Kidney epithelial cell (primary cell): Measurements from ENCODE around the gene NDUFAF2. TPM values are rescaled to one million over a fixed set of nuclear protein-coding genes. Genes with fewer than 3 reads are reported as not detected.

ENCODE experiments used
- DNase-seq: peaks from one replicate; pipeline ENCODE4 v3.0.0-alpha.2; 2010; ENCODE audit warnings: low read depth
- H3K27me3 ChIP-seq: 2 replicates; pipeline ENCODE4 v1.6.0; 2011; ENCODE audit warnings: low read length; ENCODE audit not compliant: control insufficient read depth, insufficient read depth
- H3K36me3 ChIP-seq: 2 replicates; pipeline ENCODE4 v1.5.1; 2011; ENCODE audit warnings: low read length; ENCODE audit not compliant: control insufficient read depth, insufficient read depth
- H3K4me3 ChIP-seq: 2 replicates; pipeline ENCODE4 v1.5.1; 2011; ENCODE audit warnings: low read depth, mild to moderate bottlenecking, control low read depth, low read length
- total RNA-seq: library from RNA; depleted of rRNA; stranded (reverse); fragments of >200 nt; gene quantifications from 2 replicates; pipeline ENCODE4 v1.2.3, GENCODE V29; 2015
- TF ChIP-seq, protein P1 (sequence below): IDR thresholded peaks from 2 replicates; pipeline ENCODE4 v1.5.1; 2011; ENCODE audit warnings: mild to moderate bottlenecking, moderate library complexity, low read length, control low read depth, inconsistent platforms; ENCODE audit not compliant: insufficient read depth, poor library complexity, severe bottlenecking

The NDUFAF2 gene, protein sequence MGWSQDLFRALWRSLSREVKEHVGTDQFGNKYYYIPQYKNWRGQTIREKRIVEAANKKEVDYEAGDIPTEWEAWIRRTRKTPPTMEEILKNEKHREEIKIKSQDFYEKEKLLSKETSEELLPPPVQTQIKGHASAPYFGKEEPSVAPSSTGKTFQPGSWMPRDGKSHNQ
- 41.3 and 49.0 TPM in 2 replicates for total RNA-seq

DNA sequence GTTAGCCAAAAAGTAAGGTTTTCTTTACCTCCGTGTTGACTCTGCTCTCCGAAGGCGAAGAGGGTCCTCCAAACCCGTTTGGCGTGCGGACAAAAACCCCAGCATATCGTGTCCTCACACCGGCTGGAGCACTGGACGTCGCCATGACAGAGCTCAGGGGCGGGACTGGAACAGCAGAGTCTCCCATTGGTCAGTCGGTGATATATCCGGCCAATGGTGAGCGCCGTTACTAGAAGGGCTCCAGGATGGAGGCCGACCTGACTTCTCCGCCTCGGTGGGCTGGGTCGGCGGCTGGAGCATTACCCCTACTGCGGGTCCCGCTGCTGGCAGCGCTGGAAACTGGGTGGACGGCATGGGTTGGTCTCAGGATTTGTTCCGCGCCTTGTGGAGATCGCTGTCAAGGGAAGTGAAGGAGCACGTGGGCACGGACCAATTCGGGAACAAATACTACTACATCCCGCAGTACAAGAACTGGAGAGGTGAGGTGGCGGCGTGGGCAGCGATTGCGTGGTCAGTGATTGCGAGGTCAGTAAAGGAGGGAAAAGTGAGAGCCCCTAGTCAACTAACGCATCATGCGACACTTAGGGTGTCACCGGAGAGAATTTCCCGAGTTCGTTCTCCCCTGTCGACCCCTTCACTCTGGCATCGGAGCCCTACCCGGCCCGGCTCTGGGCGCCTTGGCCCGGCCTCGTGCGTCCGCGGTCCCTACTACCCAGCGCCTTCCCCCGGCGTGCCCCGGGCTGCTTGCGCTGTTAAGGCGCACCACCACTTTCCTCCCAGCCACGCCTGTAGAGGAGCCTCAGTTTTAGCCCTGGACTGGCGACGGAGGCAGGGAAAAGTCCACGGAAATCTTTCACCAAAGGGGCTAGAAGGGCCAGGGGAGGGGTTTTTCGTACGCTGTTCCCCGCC is at the start of gene NDUFAF2, which contains the start of gene ERCC8:
Gene NDUFAF2 (plus strand): TSS at position 302 of the 909 bp plus-strand sequence. CDS start 51 bp downstream, at position 353.
Gene ERCC8 (minus strand): TSS at position 167 of the 909 bp plus-strand sequence. CDS start 62 bp downstream, at position 105.
- Histone ChIP-seq H3K4me3 (peak within 1 kb of the TSS; percentile 92), H3K27me3 (no peaks in the 10 kb centered on the region), H3K36me3 (no peaks in the 10 kb centered on the region)
- TF ChIP-seq, protein P1, sequence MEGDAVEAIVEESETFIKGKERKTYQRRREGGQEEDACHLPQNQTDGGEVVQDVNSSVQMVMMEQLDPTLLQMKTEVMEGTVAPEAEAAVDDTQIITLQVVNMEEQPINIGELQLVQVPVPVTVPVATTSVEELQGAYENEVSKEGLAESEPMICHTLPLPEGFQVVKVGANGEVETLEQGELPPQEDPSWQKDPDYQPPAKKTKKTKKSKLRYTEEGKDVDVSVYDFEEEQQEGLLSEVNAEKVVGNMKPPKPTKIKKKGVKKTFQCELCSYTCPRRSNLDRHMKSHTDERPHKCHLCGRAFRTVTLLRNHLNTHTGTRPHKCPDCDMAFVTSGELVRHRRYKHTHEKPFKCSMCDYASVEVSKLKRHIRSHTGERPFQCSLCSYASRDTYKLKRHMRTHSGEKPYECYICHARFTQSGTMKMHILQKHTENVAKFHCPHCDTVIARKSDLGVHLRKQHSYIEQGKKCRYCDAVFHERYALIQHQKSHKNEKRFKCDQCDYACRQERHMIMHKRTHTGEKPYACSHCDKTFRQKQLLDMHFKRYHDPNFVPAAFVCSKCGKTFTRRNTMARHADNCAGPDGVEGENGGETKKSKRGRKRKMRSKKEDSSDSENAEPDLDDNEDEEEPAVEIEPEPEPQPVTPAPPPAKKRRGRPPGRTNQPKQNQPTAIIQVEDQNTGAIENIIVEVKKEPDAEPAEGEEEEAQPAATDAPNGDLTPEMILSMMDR = no peak
- peak; percentile 72 for DNase-seq

DNA sequence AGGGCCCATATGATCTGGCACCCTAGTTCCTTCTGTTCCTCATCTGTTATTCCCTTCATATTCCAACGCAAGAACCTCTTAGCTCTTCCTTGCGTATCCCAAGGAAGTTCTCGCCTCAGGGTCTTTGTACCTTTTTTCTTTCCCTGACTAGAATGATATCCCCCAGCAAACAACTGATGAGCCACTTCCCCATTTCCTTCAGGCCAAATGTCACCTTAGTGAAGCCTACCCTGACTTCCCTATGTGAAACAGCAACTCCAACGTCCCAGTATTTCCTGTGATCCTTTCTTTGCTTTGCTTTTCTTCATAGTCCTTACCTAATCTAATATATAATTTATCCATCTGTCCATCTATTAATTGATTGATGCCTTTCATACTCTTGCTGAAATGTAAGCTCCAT is 48.0 kb upstream of the NDUFAF2 start:
- Histone ChIP-seq H3K4me3 (no peak overlapping the region), H3K27me3 (no peaks in the 10 kb centered on the region), H3K36me3 (peaks cover 1% of the 10 kb centered on the region)
- no peak for DNase-seq
- TF ChIP-seq, protein P1 = no peak

DNA sequence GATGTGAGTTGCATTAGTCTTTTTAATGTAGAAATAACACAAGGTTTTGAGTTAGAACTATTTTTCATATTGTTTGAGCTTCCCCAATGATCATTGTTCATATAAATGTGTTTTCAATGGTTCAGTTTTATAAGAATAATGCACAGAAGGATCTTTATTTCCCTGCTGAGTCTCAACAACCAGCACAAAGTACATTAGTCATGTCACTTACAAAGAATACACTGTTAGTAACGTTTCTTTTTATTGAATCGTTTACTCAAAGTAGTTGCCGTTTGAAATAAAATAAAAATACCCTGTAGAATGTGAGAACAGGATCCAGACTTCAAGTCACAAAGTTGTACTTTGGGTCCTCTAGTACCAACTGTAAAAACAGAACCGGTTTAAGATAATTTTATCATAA is 41.6 kb upstream of the NDUFAF2 start:
- DNase-seq = no peak
- TF ChIP-seq, protein P1 = no peak

DNA sequence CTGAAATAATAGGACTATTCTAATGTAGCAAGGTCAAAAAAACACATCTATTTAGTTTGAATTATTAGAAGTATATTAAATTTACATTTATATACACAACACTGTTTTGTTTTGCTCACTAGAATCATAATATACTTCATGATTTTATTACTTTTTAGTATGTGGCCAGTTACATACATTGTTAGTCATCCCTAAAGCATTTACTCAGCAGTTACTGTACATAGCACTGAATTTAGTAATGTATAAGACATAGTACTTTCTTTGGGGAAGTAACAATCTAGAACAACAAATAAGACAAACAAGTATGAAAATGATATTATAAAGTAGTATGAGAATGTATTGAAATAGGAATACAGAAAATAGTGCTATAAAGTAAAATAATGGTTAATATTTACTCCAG is 28.4 kb upstream of the NDUFAF2 start:
- DNase-seq = no peak
- H3K4me3 ChIP-seq = no peak overlapping the region
- H3K27me3 ChIP-seq = no peaks in the 10 kb centered on the region
- TF ChIP-seq, protein P1 = no peak
- no peaks in the 10 kb centered on the region for H3K36me3 ChIP-seq

More for the DNA sequence above, 41.6 kb upstream of the NDUFAF2 start:
- Histone ChIP-seq H3K36me3 (no peaks in the 10 kb centered on the region), H3K4me3 (no peak overlapping the region), H3K27me3 (no peaks in the 10 kb centered on the region)

DNA sequence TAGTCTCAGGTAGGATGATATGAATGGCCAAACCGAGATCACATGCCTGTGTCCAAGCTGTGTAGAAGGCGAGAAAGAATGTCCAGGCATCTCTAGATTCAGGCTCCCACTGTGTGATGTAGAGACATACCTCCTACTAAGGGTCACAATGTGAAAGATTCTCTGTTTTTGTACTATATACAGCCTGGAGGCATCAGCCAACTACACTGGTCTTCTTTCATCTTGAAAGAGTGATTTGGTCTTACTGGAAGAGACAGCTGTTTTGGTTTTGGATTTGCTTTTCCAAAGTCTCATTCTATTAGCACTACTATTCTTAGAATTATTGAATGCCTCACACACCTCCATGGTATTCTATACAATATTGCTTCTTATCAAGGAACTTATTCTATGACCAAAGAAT is 26.5 kb upstream of the NDUFAF2 start:
- Histone ChIP-seq H3K27me3 (no peaks in the 10 kb centered on the region), H3K36me3 (no peaks in the 10 kb centered on the region), H3K4me3 (no peak overlapping the region)
- DNase-seq = no peak
- TF ChIP-seq, protein P1 = no peak
